ENCODE results near the gene RAET1E. TPM values are rescaled to one million over a fixed set of nuclear protein-coding genes. Genes with fewer than 3 reads are reported as not detected.
A peak's percentile ranks its signal among the peaks of the same experiment; 100 is the strongest.
"Not testable (repeated sequence)": the region's sequence is repeated elsewhere in the genome, so short reads cannot be mapped to it uniquely, and the experiment has no call there.

Gene RAET1E, protein sequence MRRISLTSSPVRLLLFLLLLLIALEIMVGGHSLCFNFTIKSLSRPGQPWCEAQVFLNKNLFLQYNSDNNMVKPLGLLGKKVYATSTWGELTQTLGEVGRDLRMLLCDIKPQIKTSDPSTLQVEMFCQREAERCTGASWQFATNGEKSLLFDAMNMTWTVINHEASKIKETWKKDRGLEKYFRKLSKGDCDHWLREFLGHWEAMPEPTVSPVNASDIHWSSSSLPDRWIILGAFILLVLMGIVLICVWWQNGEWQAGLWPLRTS
- not detected in 2 replicates for total RNA-seq

GRCh38 chr6:149897855-149898744, at the start of gene RAET1E:
TSS of gene RAET1E (minus strand) at chr6:149898113. CDS start at chr6:149890901, 7,212 bp downstream.
- intact Hi-C loops (cut with micrococcal nuclease), result no loop called here

DNA sequence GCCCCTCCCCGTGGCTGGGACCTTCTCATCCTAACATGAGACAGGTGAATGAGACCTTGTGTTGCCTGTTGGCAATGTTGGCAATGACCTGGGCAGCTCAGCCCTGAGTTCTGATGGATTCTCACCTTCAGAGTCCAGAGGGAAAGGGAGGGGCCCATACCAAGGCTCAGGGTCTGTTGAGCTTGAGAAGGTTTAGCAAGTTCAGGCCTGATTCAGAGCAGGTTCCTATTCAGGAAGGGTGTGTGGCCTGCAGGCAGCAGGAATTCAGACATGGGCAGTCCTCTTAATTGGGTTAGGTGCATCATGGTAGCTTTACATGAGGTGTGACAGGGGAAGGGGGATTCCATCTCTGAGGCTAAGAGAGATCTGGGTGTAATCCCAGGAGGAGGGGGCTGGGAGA, 49.6 kb upstream of the RAET1E start:
- DNase-seq (ENCODE audit: low spot score); H3K4me1 Mint-ChIP-seq (ENCODE audit: low read depth); H3K36me3 Mint-ChIP-seq (ENCODE audit: low read depth); H3K27ac Mint-ChIP-seq; intact Hi-C loops (cut with micrococcal nuclease); H3K4me3 Mint-ChIP-seq (ENCODE audit: low read depth); H3K9me3 Mint-ChIP-seq: not testable (repeated sequence)
- peaks cover 67% of the 10 kb centered on the region for H3K27me3 Mint-ChIP-seq (ENCODE audit: low read depth)

More at GRCh38 chr6:149897855-149898744, at the start of gene RAET1E:
- H3K4me3 Mint-ChIP-seq (ENCODE audit: low read depth), result no peak within 1 kb of the TSS
- DNase-seq (ENCODE audit: low spot score), result no peak
- H3K9me3 Mint-ChIP-seq, result no peaks in the 10 kb centered on the region
- H3K27ac Mint-ChIP-seq, result no peak within 1 kb of the TSS
- peaks cover 23% of the 10 kb centered on the region for H3K4me1 Mint-ChIP-seq (ENCODE audit: low read depth)
- no peaks in the 10 kb centered on the region for H3K36me3 Mint-ChIP-seq (ENCODE audit: low read depth)
- H3K27me3 Mint-ChIP-seq (ENCODE audit: low read depth), result peaks cover 26% of the 10 kb centered on the region

GRCh38 chr6:149946631-149947030, 48.7 kb upstream of the RAET1E start:
- H3K4me3 Mint-ChIP-seq (ENCODE audit: low read depth); H3K36me3 Mint-ChIP-seq (ENCODE audit: low read depth); H3K9me3 Mint-ChIP-seq; intact Hi-C loops (cut with micrococcal nuclease); DNase-seq (ENCODE audit: low spot score); H3K4me1 Mint-ChIP-seq (ENCODE audit: low read depth); H3K27ac Mint-ChIP-seq: not testable (repeated sequence)
- peaks cover 65% of the 10 kb centered on the region for H3K27me3 Mint-ChIP-seq (ENCODE audit: low read depth)

GRCh38 chr6:149945276-149945675, 47.4 kb upstream of the RAET1E start:
- H3K9me3 Mint-ChIP-seq; DNase-seq (ENCODE audit: low spot score); H3K4me1 Mint-ChIP-seq (ENCODE audit: low read depth); H3K27ac Mint-ChIP-seq; intact Hi-C loops (cut with micrococcal nuclease); H3K36me3 Mint-ChIP-seq (ENCODE audit: low read depth); H3K4me3 Mint-ChIP-seq (ENCODE audit: low read depth): not testable (repeated sequence)
- peaks cover 63% of the 10 kb centered on the region for H3K27me3 Mint-ChIP-seq (ENCODE audit: low read depth)

GRCh38 chr6:149943321-149943720, 45.4 kb upstream of the RAET1E start:
- intact Hi-C loops (cut with micrococcal nuclease); H3K36me3 Mint-ChIP-seq (ENCODE audit: low read depth); H3K9me3 Mint-ChIP-seq; DNase-seq (ENCODE audit: low spot score); H3K27ac Mint-ChIP-seq: not testable (repeated sequence)
- peaks cover 20% of the 10 kb centered on the region for H3K4me1 Mint-ChIP-seq (ENCODE audit: low read depth)
- peaks cover 65% of the 10 kb centered on the region for H3K27me3 Mint-ChIP-seq (ENCODE audit: low read depth)
- H3K4me3 Mint-ChIP-seq (ENCODE audit: low read depth), result peak overlapping the region; percentile 26

DNA sequence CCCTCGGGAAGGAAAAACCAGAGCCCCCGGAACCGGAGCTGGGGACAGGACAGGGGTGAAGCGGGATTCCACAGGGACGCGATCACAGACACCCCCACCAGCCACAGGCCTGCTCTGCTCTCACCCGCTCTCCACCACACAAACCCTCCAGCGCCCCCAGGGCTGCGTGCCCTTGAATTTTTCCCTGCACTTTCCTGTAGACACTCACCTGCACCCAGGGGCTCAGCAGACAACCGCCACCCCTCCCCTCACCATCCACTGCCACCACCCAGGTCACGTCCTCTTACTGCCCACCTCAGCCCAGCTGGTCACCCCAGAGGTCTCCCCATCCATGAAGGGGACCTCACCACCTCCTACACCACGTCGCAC, 44.5 kb upstream of the RAET1E start:
- Mint-ChIP-seq H3K27ac (no peak overlapping the region), H3K4me1 (ENCODE audit: low read depth) (peaks cover 21% of the 10 kb centered on the region), H3K9me3 (no peaks in the 10 kb centered on the region), H3K4me3 (ENCODE audit: low read depth) (peak overlapping the region; percentile 91), H3K36me3 (ENCODE audit: low read depth) (no peaks in the 10 kb centered on the region), H3K27me3 (ENCODE audit: low read depth) (peaks cover 65% of the 10 kb centered on the region)
- intact Hi-C loops (cut with micrococcal nuclease), result no loop called here
- DNase-seq (ENCODE audit: low spot score), result no peak

- Mint-ChIP-seq H3K27ac (peak within 1 kb of the TSS; percentile 55), H3K9me3 (no peaks in the 10 kb centered on the region), H3K27me3 (ENCODE audit: low read depth) (peaks cover 69% of the 10 kb centered on the region), H3K4me1 (ENCODE audit: low read depth) (peaks cover 21% of the 10 kb centered on the region), H3K36me3 (ENCODE audit: low read depth) (no peaks in the 10 kb centered on the region), H3K4me3 (ENCODE audit: low read depth) (peak within 1 kb of the TSS; percentile 91)
- peak; percentile 78 for DNase-seq (ENCODE audit: low spot score)
- intact Hi-C loops (cut with micrococcal nuclease), result loop anchor here (1.0 kb wide), 1 partner anchor 21 kb away; the partner anchor contains the start of gene ULBP1
These were observed 43.9 kb upstream of the RAET1E start, which contains the start of gene ULBP2 for GRCh38 chr6:149941583-149942460. TSS of gene ULBP2 (plus strand) at chr6:149942014. CDS start at chr6:149942073, 59 bp downstream.

GRCh38 chr6:149940672-149940982, 42.7 kb upstream of the RAET1E start:
- no peaks in the 10 kb centered on the region for H3K36me3 Mint-ChIP-seq (ENCODE audit: low read depth)
- H3K27me3 Mint-ChIP-seq (ENCODE audit: low read depth), result peaks cover 74% of the 10 kb centered on the region
- intact Hi-C loops (cut with micrococcal nuclease), result no loop called here
- DNase-seq (ENCODE audit: low spot score), result no peak
- no peaks in the 10 kb centered on the region for H3K9me3 Mint-ChIP-seq
- no peak overlapping the region for H3K27ac Mint-ChIP-seq
- peaks cover 21% of the 10 kb centered on the region for H3K4me1 Mint-ChIP-seq (ENCODE audit: low read depth)
- H3K4me3 Mint-ChIP-seq (ENCODE audit: low read depth), result peak overlapping the region; percentile 15

DNA sequence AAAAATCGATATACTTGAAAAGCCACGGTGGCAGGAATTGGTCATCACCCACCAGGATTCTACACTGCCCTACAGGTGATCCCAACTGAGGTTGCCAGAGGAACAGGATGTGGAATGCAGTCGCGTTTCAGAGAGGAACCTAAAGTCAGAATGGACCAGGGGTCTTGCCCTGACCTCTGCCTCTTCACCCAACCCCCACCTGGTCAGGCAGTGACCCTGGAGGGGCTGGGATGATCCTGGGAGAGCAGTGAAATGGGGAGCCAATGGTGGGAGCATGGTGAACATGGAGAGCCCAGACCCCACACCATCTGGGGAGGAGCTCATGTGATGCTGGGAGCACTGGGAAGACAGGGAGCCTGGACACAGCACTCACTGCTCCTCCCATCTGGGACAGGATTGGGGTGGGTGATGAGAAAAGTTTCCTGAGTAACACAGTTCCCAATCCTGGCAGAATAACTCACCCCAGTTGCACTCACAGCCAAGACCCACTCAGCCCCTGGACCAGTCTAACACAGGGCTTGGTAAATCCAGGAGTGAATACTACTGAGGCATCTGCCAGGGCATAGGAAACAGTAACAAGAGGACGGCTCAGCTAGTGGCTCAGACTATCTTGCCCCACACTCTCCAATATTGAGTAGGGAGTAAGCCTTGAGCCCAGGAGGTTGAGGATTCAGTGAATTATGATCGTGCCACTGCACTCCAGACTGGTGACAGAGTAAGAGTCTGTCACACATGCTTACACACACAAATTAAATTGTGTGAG, 42.2 kb upstream of the RAET1E start:
- intact Hi-C loops (cut with micrococcal nuclease), result loop anchor here (2.0 to 10.0 kb wide), 3 partner anchors 51 to 475 kb away; no protein-coding TSS in a partner anchor
- H3K27me3 Mint-ChIP-seq (ENCODE audit: low read depth), result peaks cover 77% of the 10 kb centered on the region

GRCh38 chr6:149939356-149939648, 41.4 kb upstream of the RAET1E start:
- intact Hi-C loops (cut with micrococcal nuclease), result loop anchor here (2.0 to 10.0 kb wide), 3 partner anchors 51 to 475 kb away; no protein-coding TSS in a partner anchor
- Mint-ChIP-seq H3K27me3 (ENCODE audit: low read depth) (peaks cover 84% of the 10 kb centered on the region), H3K9me3 (no peaks in the 10 kb centered on the region), H3K36me3 (ENCODE audit: low read depth) (no peaks in the 10 kb centered on the region), H3K27ac (no peak overlapping the region), H3K4me1 (ENCODE audit: low read depth) (peaks cover 30% of the 10 kb centered on the region), H3K4me3 (ENCODE audit: low read depth) (peak overlapping the region; percentile 65)
- DNase-seq (ENCODE audit: low spot score), result no peak

More for the DNA sequence above, 42.2 kb upstream of the RAET1E start:
- H3K36me3 Mint-ChIP-seq (ENCODE audit: low read depth), result no peaks in the 10 kb centered on the region
- peaks cover 25% of the 10 kb centered on the region for H3K4me1 Mint-ChIP-seq (ENCODE audit: low read depth)
- no peak overlapping the region for H3K27ac Mint-ChIP-seq
- no peak for DNase-seq (ENCODE audit: low spot score)
- peak overlapping the region; percentile 15 for H3K4me3 Mint-ChIP-seq (ENCODE audit: low read depth)
- H3K9me3 Mint-ChIP-seq, result no peaks in the 10 kb centered on the region

DNA sequence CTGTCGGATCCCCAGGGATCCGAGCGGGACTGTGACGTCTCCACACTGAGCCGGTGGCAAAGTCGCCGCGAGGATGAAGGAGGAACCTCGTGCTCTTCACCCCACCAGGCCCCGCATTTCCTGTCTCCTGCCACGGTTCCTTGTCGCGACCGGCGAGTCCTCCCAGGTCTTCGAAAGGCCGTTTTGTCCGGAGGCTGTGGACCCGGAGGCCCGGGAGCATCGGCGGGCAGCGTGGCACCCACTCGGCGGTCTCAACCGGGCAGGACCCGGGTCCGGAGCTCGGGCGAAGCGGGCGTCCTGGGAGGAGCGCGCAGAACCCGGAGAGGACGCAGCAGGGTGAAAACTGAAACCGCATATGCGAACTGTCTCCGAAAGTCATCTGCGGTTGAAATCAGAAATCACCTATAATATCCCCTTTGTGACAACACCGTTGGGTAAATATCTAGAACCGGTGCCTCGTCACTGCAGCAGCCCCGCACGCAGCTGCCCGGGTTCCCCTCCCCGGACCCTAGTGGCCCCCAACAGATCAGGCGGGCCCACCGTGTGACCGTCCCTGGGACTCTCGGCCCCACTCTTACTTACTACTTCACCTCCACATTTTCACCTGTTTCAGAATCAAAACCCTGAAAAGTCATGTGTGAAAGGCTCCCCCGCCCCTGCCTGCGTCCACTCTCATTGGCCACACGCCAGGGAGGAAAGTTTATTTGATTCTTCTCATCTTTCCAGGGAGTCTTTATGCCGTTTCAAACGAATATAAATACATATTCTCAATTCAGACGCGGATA, 40.9 kb upstream of the RAET1E start:
- DNase-seq (ENCODE audit: low spot score), result peak; percentile 55
- Mint-ChIP-seq H3K27ac (no peak overlapping the region), H3K4me1 (ENCODE audit: low read depth) (peaks cover 34% of the 10 kb centered on the region), H3K36me3 (ENCODE audit: low read depth) (no peaks in the 10 kb centered on the region), H3K4me3 (ENCODE audit: low read depth) (peak overlapping the region; percentile 65), H3K9me3 (no peaks in the 10 kb centered on the region), H3K27me3 (ENCODE audit: low read depth) (peaks cover 83% of the 10 kb centered on the region)
- intact Hi-C loops (cut with micrococcal nuclease), result loop anchor here (2.0 to 10.0 kb wide), 3 partner anchors 52 to 476 kb away; no protein-coding TSS in a partner anchor
